A549 treated with dexamethasone at 1 μM for 4 hours (cell line): Measurements from ENCODE around the gene BANF1. TPM values are rescaled to one million over a fixed set of nuclear protein-coding genes. Genes with fewer than 3 reads are reported as not detected.

Source experiments
- total RNA-seq: library from RNA; stranded (reverse); fragments of 200-300 nt; extraction: Qiagen RNA extraction; gene quantifications from 5 replicates; pipeline ENCODE4 v1.2.3, GENCODE V29; 2022

BANF1 gene
- 383 to 500 TPM (median 463 TPM) in 5 replicates for total RNA-seq

GRCh38 chr11:66001942-66002647 is at the start of gene BANF1, which contains the start of gene EIF1AD:
TSS of gene BANF1 (plus strand) at chr11:66002503. CDS start at chr11:66003251, 748 bp downstream.
TSS of gene EIF1AD (minus strand) at chr11:66002157. CDS start at chr11:66000389, 1,768 bp downstream.

GRCh38 chr11:65961267-65962140 is 40.8 kb upstream of the BANF1 start, which contains the start of gene SART1:
TSS of gene SART1 (plus strand) at chr11:65961734. CDS start at chr11:65961781, 47 bp downstream.

GRCh38 chr11:66011785-66012303 is 9.5 kb downstream of the BANF1 start, which contains the start of gene CST6:
TSS of gene CST6 (plus strand) at chr11:66012008. CDS start at chr11:66012045, 37 bp downstream.

GRCh38 chr11:66026017-66026529 is 23.8 kb downstream of the BANF1 start, which contains the start of gene CATSPER1:
TSS of gene CATSPER1 (minus strand) at chr11:66026479. CDS start at chr11:66026379, 100 bp downstream.

GRCh38 chr11:66048547-66049323 is 46.4 kb downstream of the BANF1 start, which contains the start of gene GAL3ST3:
TSS of gene GAL3ST3 (minus strand) at chr11:66049161. CDS start at chr11:66045415, 3,746 bp downstream.

GRCh38 chr11:66051766-66052663 is 49.7 kb downstream of the BANF1 start, which contains the start of gene SF3B2:
TSS of gene SF3B2 (plus strand) at chr11:66052364. CDS start at chr11:66052385, 21 bp downstream.

Other genes starting within 250 kb of the BANF1 start
- gene AP5B1, start 221.5 kb upstream of the BANF1 start, total RNA-seq: 7.5 to 12.1 TPM (median 10.0 TPM) in 5 replicates
- 0.05 to 0.12 TPM (median 0.08 TPM) in 5 replicates for gene OVOL1, start 215.4 kb upstream of the BANF1 start, total RNA-seq
- 0.03 to 0.08 TPM (median 0.04 TPM) in 3 of 5 replicates, not detected in the others for gene SNX32, start 168.5 kb upstream of the BANF1 start, total RNA-seq
- gene CFL1, start 144.3 kb upstream of the BANF1 start, total RNA-seq: 2,038 to 2,379 TPM (median 2,208 TPM) in 5 replicates
- gene MUS81, start 142.1 kb upstream of the BANF1 start, total RNA-seq: 22.6 to 34.8 TPM (median 32.1 TPM) in 5 replicates
- gene EFEMP2, start 129.7 kb upstream of the BANF1 start, total RNA-seq: 0.21 to 1.0 TPM (median 0.78 TPM) in 5 replicates
- gene CTSW, start 122.7 kb upstream of the BANF1 start, total RNA-seq: 0.07 to 0.15 TPM in 2 of 5 replicates, not detected in the others
- 68.8 to 91.4 TPM (median 86.2 TPM) in 5 replicates for gene FIBP, start 114.0 kb upstream of the BANF1 start, total RNA-seq
- gene CCDC85B, start 111.8 kb upstream of the BANF1 start, total RNA-seq: 20.6 to 40.4 TPM (median 35.5 TPM) in 5 replicates
- 101 to 162 TPM (median 128 TPM) in 5 replicates for gene FOSL1, start 102.1 kb upstream of the BANF1 start, total RNA-seq
- 27.5 to 41.8 TPM (median 38.7 TPM) in 5 replicates for gene C11orf68, start 83.4 kb upstream of the BANF1 start, total RNA-seq
- 168 to 287 TPM (median 230 TPM) in 5 replicates for gene DRAP1, start 83.1 kb upstream of the BANF1 start, total RNA-seq
- not detected in 5 replicates for gene TSGA10IP, start 57.0 kb upstream of the BANF1 start, total RNA-seq
- 46.1 to 70.0 TPM (median 66.5 TPM) in 5 replicates for gene SART1, start 40.8 kb upstream of the BANF1 start, total RNA-seq
- gene EIF1AD, start 346 bp upstream of the BANF1 start, total RNA-seq: 39.5 to 47.3 TPM (median 42.0 TPM) in 5 replicates
- not detected in 5 replicates for gene CST6, start 9.5 kb downstream of the BANF1 start, total RNA-seq
- gene CATSPER1, start 24.0 kb downstream of the BANF1 start, total RNA-seq: 0.61 to 0.99 TPM (median 0.95 TPM) in 5 replicates
- gene GAL3ST3, start 46.7 kb downstream of the BANF1 start, total RNA-seq: not detected in 5 replicates
- 175 to 193 TPM (median 190 TPM) in 5 replicates for gene SF3B2, start 49.9 kb downstream of the BANF1 start, total RNA-seq
- 61.9 to 105 TPM (median 92.3 TPM) in 5 replicates for gene PACS1, start 67.8 kb downstream of the BANF1 start, total RNA-seq